Left forelimb (tissue), 1 donor: ENCODE data around the gene CIT.

ENCODE experiments used
- DNase-seq: peaks from one replicate; pipeline ENCODE4 v3.0.0-alpha.2; 2018; ENCODE audit warnings: low spot score

CIT gene

DNA sequence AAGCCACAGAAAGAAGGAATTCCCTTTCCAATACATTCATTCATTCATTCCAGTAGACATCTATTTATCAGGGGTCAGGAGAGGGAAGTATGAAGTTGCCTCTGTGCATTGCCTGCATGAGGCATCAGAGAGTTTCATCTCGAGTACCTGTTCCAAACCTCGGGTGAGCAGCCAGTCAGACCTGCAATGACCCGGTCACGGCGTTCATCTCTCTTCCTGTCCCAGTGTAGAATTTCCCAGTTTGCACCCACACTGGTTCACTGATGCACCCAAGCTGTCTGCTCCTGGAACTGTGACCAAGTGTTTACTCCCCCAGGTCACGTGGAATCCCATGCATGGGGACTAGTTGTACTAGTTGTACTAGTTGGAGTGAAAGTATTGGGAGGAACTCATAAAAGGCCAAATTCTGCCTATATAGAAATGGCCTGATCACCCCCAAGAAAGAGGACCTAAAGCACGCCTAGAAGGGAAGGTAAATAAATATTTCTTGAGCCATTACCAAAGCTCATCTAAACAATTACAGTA is 231.5 kb downstream of the CIT start:
- no peak for DNase-seq

GRCh38 chr12:119644930-119645329 is 232.2 kb downstream of the CIT start:
- DNase-seq, result no peak

DNA sequence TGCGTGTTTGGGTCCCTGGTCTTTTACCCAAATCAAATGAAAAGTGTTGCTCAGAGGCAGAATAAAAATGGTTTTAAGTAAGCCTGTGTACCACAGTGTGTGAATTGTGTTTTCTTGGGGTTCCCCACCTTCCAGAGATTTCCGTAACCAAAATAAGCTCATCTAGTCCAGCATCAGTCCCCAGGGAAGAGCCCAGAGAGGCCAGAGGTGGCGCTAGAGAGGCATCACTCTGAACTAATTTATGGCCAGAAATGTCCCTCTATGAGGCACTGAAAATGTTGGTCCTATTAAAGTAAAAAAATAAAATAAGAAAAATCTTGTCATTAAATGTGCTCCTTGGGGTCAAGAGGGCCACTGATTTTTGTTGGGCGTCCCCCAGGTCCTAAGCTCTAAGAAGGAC is 234.1 kb downstream of the CIT start:
- DNase-seq, result no peak
